DMS153 (cell line): ENCODE measurements around the gene TNFRSF6B.
A peak's percentile ranks its signal among the peaks of the same experiment; 100 is the strongest.

ENCODE experiments used
- DNase-seq: peaks from one replicate; lab custom pipeline; 2025; lab: John Stamatoyannopoulos, UW

TNFRSF6B gene

DNA sequence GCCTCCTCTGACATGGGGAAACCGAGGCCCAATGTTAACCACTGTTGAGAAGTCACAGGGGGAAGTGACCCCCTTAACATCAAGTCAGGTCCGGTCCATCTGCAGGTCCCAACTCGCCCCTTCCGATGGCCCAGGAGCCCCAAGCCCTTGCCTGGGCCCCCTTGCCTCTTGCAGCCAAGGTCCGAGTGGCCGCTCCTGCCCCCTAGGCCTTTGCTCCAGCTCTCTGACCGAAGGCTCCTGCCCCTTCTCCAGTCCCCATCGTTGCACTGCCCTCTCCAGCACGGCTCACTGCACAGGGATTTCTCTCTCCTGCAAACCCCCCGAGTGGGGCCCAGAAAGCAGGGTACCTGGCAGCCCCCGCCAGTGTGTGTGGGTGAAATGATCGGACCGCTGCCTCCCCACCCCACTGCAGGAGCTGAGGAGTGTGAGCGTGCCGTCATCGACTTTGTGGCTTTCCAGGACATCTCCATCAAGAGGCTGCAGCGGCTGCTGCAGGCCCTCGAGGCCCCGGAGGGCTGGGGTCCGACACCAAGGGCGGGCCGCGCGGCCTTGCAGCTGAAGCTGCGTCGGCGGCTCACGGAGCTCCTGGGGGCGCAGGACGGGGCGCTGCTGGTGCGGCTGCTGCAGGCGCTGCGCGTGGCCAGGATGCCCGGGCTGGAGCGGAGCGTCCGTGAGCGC, 1.6 kb downstream of the TNFRSF6B start:
- DNase-seq = no peak

GRCh38 chr20:63698739-63699465, 2.5 kb downstream of the TNFRSF6B start:
- no peak for DNase-seq

- no peak for DNase-seq
Observed at GRCh38 chr20:63699466-63700198, 3.2 kb downstream of the TNFRSF6B start.

DNA sequence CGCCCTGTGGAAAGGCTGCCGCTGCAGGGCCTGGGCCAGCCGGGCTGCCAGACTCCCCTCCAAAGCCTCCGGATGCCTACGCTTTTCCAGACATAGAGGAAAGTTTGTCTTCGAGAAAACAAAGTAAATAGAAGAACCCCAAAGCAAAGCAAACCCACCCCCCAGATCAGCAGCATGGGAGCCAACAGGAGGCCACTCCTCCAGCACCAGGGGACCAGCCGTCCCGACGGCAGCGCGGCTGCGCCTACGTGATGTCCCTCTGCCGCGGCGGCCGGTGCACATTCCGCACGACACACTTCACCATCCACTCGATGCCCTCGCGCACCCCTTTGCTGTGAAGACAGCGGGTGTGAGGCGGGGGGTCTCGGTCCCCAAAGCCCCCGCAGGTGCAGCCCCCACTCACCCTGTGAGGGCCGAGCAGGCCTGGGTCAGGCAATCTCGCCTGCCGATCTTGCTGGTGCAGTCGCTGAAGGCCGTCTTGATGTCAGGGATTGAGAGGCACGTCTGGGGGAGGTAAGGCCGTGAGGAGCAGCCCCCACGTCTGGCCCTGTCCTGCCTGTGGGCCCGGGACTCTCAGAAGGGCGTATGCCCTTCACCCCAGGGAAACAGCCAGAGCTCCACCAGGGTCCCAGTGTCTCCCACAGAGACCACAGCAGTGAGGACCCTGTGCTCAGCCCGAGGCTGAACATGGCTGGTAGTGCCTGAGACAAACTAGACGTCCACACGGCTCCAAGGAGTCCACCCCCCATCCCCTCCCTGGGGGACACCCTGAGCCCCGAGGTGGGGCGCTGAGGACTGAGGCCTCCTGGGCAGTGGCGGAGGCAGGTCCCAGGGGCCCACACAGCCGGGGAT, 4.0 kb downstream of the TNFRSF6B start:
- DNase-seq = no peak

GRCh38 chr20:63701051-63701328, 4.5 kb downstream of the TNFRSF6B start:
- no peak for DNase-seq

DNA sequence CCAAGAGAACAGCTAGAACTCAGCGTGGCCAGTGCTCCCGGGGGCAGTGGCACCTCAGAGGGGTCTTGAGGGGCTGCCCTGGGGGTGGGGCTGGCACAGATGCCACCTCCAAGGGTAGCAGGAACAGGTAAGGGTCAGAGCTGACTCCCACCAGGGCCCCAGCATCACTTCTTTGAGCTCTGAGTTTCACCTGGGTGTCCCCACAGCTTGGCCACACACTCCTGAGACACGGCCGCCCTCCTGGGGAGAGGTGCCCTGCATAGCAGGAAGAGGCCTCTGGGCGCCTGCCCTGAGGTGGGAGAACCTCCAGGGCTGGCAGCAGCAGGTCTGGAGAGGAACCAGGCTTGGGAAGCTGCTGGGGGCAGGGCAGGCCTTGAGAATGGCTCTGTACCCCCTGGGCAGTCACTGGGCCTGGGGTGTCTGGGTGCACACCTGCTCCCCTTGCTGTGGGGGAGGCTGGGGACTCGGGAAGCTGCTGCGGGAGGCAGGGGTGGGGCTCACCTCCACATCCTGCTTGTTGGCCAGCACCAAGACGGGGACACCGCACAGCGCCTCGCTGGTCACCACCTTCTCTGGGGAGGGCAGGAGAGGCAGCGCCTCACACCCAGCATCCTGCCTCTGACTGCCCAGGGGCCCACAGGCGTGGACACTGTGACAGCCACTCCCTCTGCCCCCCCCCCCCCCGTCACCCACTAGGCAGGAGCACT, 5.0 kb downstream of the TNFRSF6B start:
- DNase-seq = no peak

- no peak for DNase-seq
Observed at GRCh38 chr20:63702036-63702665, 5.7 kb downstream of the TNFRSF6B start.

- DNase-seq = no peak
Observed at GRCh38 chr20:63702751-63703470, 6.5 kb downstream of the TNFRSF6B start.

- no peak for DNase-seq
Observed at GRCh38 chr20:63703471-63703975, 7.1 kb downstream of the TNFRSF6B start.

DNA sequence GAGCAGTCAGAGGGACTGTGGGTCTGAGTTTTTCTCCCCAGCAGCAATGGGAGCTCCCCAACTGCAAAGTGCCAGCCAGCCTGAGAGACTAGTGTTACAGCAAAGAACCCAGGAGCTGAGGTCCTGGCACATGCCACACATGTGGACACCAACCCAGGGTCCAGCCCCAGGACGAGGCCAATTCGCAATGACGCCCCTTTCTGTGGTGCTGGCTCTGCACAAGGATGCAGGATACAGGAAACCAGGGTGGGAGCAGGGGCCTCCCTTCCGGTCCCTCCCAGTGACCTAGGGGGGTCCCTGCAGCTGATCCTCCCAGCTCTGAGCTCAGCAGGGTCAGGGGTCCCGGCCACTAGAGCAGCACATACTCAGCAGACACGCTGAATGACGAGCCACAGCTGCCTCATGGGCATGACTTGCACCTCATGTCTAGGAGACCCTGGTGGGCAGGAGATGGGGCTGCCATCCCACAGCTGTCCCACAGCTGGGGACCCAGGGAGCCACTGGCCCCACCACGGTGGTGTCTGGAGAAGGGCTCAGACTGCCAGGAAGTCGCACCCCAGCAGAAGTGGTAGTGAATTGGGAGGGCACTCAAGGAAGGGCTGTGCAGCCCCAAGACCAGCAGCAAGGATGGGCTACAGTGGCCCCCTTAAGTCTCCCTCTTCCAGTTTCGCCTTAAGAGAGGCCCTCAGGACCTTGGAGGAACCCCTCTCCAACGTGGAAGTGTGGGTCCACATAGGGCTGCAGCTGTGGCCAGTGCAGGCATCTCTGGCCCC, 7.7 kb downstream of the TNFRSF6B start:
- DNase-seq = no peak

- DNase-seq = no peak
Observed at GRCh38 chr20:63704749-63705117, 8.3 kb downstream of the TNFRSF6B start.

GRCh38 chr20:63705232-63706026, 9.0 kb downstream of the TNFRSF6B start:
- no peak for DNase-seq

DNA sequence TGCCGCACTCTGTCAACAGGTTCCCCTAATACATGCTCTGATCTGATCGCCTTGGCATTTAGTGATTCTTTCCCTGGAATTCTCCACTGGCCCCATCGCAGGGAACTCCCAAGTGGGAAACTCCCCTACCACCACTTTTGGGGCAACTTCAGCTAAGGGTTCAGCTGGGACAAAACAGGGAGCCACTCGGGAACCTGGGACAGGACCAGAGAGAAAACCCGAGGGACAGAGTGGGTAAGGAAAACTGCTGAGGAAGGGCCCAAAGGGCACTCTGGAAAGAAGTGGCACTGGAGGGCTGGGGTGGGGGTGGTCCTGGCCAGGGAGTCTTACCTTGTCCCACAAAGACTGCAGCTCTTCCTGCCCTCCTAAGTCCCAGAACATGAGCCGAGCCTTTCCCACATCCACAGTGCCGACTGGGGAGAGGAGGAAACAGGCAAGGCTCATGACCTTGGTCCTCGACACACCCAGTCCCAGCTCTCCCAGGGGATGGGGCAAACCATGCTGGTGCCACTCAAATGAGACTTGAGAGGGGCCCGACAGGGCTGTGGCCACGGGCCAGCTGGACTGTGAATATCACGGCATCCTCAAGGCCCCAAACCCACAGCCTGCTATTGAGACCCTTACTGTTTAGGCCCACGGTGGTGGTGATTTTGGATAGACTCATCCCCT, 9.7 kb downstream of the TNFRSF6B start:
- DNase-seq = no peak

DNA sequence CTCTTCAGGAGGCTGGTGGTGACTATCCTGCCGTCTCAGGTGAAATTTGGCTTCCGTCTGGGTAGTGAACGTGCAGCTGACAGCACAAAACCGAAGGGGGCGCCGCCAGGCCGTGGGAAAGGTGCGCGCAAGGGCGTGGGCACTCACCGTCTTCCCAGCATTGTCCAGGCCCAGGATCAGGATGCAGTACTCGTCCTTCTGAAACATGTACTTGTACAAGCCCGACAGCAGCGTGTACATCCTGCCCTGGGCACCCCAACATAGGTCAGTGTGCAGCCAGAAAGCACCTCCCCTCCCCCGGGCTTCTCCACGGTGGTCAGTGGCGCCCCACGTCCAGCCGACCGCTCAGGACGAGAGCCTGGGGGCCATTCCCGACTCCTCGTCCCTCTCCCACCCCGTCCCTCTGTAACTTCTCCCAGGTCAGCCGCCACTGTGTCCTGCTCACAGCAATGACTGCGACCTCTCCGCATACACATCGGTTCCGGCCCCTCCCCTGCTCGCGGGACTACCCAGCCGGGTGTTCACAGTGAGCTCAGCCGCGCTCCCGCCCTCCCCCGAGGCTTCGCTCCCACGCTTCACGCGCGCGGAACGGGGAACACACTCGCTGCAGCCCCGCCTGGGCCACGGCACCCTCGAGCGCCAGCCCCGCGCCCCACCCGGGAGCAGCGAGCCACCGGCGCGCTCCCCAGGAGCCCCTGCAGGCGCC, 10.6 kb downstream of the TNFRSF6B start:
- peak; percentile 9 for DNase-seq

GRCh38 chr20:63707558-63708300, 11.3 kb downstream of the TNFRSF6B start, which contains the start of the genes ARFRP1 and ZGPAT:
Gene ARFRP1, minus strand, starts transcription at chr20:63707976. Its CDS starts 885 bp downstream, at chr20:63707091.
Gene ZGPAT, plus strand, starts transcription at chr20:63708039. Its CDS starts 542 bp downstream, at chr20:63708581.
- peak; percentile 61 for DNase-seq

DNA sequence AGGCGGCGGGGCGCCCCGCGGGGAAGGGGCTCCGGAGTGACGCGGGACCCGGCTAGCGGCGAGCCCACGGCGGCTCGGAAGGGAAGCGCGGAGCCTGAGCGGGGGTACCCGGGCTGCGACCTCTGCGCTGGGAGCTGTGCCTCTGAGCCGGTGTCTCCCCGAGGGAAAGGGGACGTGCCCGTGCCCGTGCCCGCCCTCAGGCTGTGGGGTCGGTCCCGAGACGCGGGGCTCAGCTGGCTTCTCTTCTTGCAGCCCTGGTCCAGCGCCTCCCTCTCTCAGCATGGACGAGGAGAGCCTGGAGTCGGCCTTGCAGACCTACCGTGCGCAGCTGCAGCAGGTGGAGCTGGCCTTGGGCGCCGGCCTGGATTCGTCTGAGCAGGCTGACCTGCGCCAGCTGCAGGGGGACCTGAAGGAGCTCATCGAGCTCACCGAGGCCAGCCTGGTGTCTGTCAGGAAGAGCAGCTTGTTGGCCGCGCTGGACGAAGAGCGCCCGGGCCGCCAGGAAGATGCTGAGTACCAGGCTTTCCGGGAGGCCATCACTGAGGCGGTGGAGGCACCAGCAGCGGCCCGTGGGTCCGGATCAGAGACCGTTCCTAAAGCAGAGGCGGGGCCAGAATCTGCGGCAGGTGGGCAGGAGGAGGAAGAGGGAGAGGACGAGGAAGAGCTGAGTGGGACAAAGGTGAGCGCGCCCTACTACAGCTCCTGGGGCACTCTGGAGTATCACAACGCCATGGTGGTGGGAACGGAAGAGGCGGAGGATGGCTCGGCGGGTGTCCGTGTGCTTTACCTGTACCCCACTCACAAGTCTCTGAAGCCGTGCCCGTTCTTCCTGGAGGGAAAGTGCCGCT, 12.1 kb downstream of the TNFRSF6B start:
- DNase-seq = no peak
